ENCODE results near the gene NR3C2. TPM values are rescaled to one million over a fixed set of nuclear protein-coding genes. Genes with fewer than 3 reads are reported as not detected.

Gene NR3C2
- polyA plus RNA-seq, 2 donors: 0.57 to 0.67 TPM

DNA sequence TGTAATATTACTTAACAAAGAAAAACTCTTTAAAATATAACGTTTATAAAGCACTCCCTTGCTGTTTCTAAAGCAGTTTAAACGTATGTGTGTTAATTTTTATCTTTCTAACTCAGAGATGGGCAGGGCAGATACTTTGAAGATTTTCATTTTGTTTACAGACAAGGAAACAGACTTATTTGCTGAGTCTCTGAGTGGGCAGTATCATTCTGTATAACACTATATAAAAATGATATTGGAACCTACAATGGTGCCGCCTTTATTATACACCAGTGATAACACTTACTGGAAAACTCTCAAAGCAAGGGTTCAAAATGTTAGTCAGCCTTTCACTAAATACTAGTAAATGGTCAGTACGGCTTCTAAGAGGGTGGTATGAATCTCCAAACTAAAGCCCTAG, 193.4 kb downstream of the NR3C2 start:
- Histone ChIP-seq H3K27ac (ENCODE audit: low read depth in 2 of 2, low read length in 1 of 2) (no peak overlapping the region), H3K4me1 (ENCODE audit: control insufficient read depth in 2 of 2, insufficient read depth in 2 of 2, low read length in 1 of 2) (no peaks in the 10 kb centered on the region), H3K4me3 (ENCODE audit: low read depth in 1 of 2, low read length in 2 of 2) (no peak overlapping the region), H3K27me3 (ENCODE audit: control insufficient read depth in 1 of 2, insufficient read depth in 2 of 2, low read length in 2 of 2) (no peaks in the 10 kb centered on the region), H3K9me3 (ENCODE audit: control insufficient read depth in 2 of 2, insufficient read depth in 1 of 2, low read depth in 1 of 2, low read length in 1 of 2) (no peaks in the 10 kb centered on the region), H3K36me3 (ENCODE audit: control insufficient read depth in 2 of 2, insufficient read depth in 2 of 2, low read length in 1 of 2) (no peaks in the 10 kb centered on the region)
- WGBS, 2 donors: 78 to 84% methylated on average over 4 of the region's 4 CpGs

DNA sequence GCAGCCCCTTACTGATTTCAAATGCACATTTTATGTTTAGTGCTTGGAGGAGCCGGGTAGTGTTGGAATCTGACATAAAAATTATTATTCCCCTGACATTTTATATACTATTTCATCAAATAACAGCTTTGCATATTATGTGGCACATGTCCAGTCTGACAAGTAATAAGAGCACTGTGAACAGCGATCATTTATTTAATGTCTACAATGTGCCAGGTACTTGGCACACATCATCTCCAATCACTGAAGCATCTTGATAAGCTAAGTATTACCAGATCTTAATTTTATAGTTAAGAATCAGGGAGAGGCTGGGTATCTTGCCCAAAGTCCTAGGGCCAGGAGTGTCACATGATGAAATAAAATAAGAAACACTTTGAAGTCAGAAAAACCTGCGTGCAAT, 197.2 kb downstream of the NR3C2 start:
- Histone ChIP-seq H3K27ac (ENCODE audit: low read depth in 2 of 2, low read length in 1 of 2) (no peak overlapping the region), H3K27me3 (ENCODE audit: control insufficient read depth in 1 of 2, insufficient read depth in 2 of 2, low read length in 2 of 2) (no peaks in the 10 kb centered on the region), H3K4me3 (ENCODE audit: low read depth in 1 of 2, low read length in 2 of 2) (no peak overlapping the region), H3K36me3 (ENCODE audit: control insufficient read depth in 2 of 2, insufficient read depth in 2 of 2, low read length in 1 of 2) (no peaks in the 10 kb centered on the region), H3K4me1 (ENCODE audit: control insufficient read depth in 2 of 2, insufficient read depth in 2 of 2, low read length in 1 of 2) (no peaks in the 10 kb centered on the region), H3K9me3 (ENCODE audit: control insufficient read depth in 2 of 2, insufficient read depth in 1 of 2, low read depth in 1 of 2, low read length in 1 of 2) (no peaks in the 10 kb centered on the region)
- 58 to 67% methylated on average over 3 of the region's 3 CpGs for WGBS, 2 donors

DNA sequence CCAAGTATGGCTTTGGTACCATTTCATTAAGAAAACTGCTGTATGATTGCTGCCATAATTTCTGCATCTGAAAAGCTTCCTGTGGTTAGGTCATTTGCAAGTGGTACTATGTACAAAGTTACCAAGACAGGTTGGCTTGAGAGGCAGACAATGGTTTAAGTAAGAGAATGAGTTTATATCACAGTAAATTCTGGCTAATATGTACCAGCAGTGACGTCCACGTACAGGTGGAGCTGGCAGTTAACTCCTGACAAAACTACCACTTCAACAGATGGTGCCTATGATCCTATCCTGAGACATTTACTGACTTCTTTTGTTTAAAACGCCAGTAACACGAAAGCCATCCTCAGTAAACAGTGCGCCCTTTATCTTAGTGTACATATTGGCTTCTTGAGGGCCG, 198.4 kb downstream of the NR3C2 start:
- Histone ChIP-seq H3K4me1 (ENCODE audit: control insufficient read depth in 2 of 2, insufficient read depth in 2 of 2, low read length in 1 of 2) (no peaks in the 10 kb centered on the region), H3K9me3 (ENCODE audit: control insufficient read depth in 2 of 2, insufficient read depth in 1 of 2, low read depth in 1 of 2, low read length in 1 of 2) (no peaks in the 10 kb centered on the region), H3K4me3 (ENCODE audit: low read depth in 1 of 2, low read length in 2 of 2) (no peak overlapping the region), H3K36me3 (ENCODE audit: control insufficient read depth in 2 of 2, insufficient read depth in 2 of 2, low read length in 1 of 2) (no peaks in the 10 kb centered on the region), H3K27ac (ENCODE audit: low read depth in 2 of 2, low read length in 1 of 2) (no peak overlapping the region), H3K27me3 (ENCODE audit: control insufficient read depth in 1 of 2, insufficient read depth in 2 of 2, low read length in 2 of 2) (no peaks in the 10 kb centered on the region)
- 77 to 84% methylated on average over 6 of the region's 6 CpGs for WGBS, 2 donors

DNA sequence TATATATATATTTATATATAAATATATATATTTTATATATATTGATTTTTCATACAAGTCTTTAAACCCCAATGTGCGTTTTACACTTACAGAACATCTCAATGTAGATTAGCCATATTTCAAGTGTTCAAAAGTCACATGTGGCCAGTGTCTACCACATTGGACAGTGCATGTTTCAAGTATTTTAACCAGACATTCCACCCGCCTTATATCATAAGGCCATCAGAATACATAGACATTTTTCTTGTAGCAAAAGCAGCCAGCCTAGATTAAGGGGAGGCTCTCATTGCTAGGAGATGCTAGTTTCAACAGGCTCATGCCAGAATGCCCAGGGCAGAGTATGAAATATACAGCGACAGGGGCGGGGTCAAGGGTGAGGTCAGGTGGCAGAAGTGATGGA, 202.0 kb downstream of the NR3C2 start:
- Histone ChIP-seq H3K27ac (ENCODE audit: low read depth in 2 of 2, low read length in 1 of 2) (no peak overlapping the region), H3K4me1 (ENCODE audit: control insufficient read depth in 2 of 2, insufficient read depth in 2 of 2, low read length in 1 of 2) (no peaks in the 10 kb centered on the region), H3K4me3 (ENCODE audit: low read depth in 1 of 2, low read length in 2 of 2) (no peak overlapping the region), H3K9me3 (ENCODE audit: control insufficient read depth in 2 of 2, insufficient read depth in 1 of 2, low read depth in 1 of 2, low read length in 1 of 2) (no peaks in the 10 kb centered on the region), H3K27me3 (ENCODE audit: control insufficient read depth in 1 of 2, insufficient read depth in 2 of 2, low read length in 2 of 2) (no peaks in the 10 kb centered on the region), H3K36me3 (ENCODE audit: control insufficient read depth in 2 of 2, insufficient read depth in 2 of 2, low read length in 1 of 2) (no peaks in the 10 kb centered on the region)
- WGBS, 2 donors: 79 to 87% methylated on average over 4 of the region's 4 CpGs

DNA sequence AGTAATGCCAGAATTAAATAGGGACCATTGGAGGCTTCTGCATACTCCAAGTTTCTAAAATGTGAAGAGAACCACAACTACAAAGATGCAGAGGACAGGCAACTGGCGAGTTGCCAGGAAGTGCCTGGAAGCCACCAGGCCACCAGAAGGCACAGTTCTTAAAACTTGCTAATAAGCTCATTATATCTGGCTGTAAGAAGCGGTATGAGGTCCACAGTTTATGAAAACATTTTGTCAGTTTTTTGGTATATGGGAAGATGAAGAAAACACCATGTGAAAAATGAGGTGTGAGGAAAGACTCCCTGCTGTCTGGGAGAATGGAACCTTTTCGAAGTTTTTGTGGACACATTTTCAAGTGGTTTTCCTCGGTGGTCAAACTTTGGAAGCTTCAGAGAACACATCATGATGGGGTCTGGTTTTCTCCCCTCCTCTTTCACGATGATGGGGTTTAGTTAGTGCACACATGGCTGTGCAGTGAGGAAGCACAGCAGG, 202.7 kb downstream of the NR3C2 start:
- Histone ChIP-seq H3K4me1 (ENCODE audit: control insufficient read depth in 2 of 2, insufficient read depth in 2 of 2, low read length in 1 of 2) (no peaks in the 10 kb centered on the region), H3K27me3 (ENCODE audit: control insufficient read depth in 1 of 2, insufficient read depth in 2 of 2, low read length in 2 of 2) (no peaks in the 10 kb centered on the region), H3K36me3 (ENCODE audit: control insufficient read depth in 2 of 2, insufficient read depth in 2 of 2, low read length in 1 of 2) (no peaks in the 10 kb centered on the region), H3K4me3 (ENCODE audit: low read depth in 1 of 2, low read length in 2 of 2) (no peak overlapping the region), H3K27ac (ENCODE audit: low read depth in 2 of 2, low read length in 1 of 2) (no peak overlapping the region), H3K9me3 (ENCODE audit: control insufficient read depth in 2 of 2, insufficient read depth in 1 of 2, low read depth in 1 of 2, low read length in 1 of 2) (no peaks in the 10 kb centered on the region)
- 81 to 82% methylated on average over 5 of the region's 5 CpGs for WGBS, 2 donors

DNA sequence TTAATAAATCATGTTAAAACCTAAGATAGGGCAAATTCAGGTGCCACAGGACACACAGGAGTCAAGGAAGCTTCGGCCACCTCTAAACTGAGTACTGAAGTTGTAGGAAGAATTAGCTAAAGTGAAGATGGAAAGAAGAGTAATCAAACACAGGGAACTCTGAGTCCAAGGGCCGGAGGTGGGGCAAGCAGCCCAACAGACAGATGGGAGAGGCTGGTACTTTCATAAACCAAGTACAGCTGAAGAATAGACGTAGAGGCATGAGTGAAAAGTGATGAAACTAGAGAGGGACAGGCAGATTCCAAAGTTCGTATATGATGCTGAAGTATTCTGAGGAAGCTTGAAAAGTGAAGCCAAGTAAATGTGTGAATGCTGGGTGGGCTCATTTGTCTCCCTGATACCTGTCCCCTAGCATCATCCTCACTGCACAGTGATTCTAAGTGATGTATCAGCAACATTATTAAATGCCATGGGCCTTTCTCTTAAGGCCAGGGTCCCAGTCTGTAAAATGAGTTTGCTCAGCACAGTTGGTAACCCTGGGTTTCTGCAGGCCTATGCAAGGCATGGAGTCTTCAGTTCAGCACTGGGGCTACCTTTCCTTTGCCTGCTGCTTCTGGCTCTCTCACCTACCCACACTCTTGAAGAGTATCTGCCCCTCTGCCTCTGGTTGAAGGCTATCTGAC, 203.3 kb downstream of the NR3C2 start:
- Histone ChIP-seq H3K4me3 (ENCODE audit: low read depth in 1 of 2, low read length in 2 of 2) (no peak overlapping the region), H3K9me3 (ENCODE audit: control insufficient read depth in 2 of 2, insufficient read depth in 1 of 2, low read depth in 1 of 2, low read length in 1 of 2) (no peaks in the 10 kb centered on the region), H3K27ac (ENCODE audit: low read depth in 2 of 2, low read length in 1 of 2) (no peak overlapping the region), H3K36me3 (ENCODE audit: control insufficient read depth in 2 of 2, insufficient read depth in 2 of 2, low read length in 1 of 2) (no peaks in the 10 kb centered on the region), H3K4me1 (ENCODE audit: control insufficient read depth in 2 of 2, insufficient read depth in 2 of 2, low read length in 1 of 2) (no peaks in the 10 kb centered on the region), H3K27me3 (ENCODE audit: control insufficient read depth in 1 of 2, insufficient read depth in 2 of 2, low read length in 2 of 2) (no peaks in the 10 kb centered on the region)
- WGBS, 2 donors: 81 to 88% methylated on average over 4 of the region's 4 CpGs

DNA sequence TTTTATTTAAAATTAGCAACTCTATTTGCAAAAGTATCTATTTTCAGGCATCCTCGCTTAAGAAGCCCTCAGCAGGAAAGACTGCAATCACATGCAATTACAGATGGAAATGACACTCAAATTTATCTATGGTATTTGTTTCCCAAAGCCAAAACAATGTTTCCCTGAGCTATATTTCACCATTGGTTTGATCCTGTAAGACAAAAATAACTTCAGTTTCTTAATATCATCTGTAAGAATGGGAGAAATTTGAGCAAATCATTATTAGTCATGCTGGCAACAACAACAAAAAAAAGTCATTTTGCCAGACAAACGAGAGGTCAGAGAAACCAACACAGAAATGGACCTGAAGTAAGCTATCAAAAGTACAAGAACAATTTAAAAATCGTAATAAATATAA, 204.1 kb downstream of the NR3C2 start:
- Histone ChIP-seq H3K36me3 (ENCODE audit: control insufficient read depth in 2 of 2, insufficient read depth in 2 of 2, low read length in 1 of 2) (no peaks in the 10 kb centered on the region), H3K27ac (ENCODE audit: low read depth in 2 of 2, low read length in 1 of 2) (no peak overlapping the region), H3K4me1 (ENCODE audit: control insufficient read depth in 2 of 2, insufficient read depth in 2 of 2, low read length in 1 of 2) (no peaks in the 10 kb centered on the region), H3K4me3 (ENCODE audit: low read depth in 1 of 2, low read length in 2 of 2) (no peak overlapping the region), H3K9me3 (ENCODE audit: control insufficient read depth in 2 of 2, insufficient read depth in 1 of 2, low read depth in 1 of 2, low read length in 1 of 2) (no peaks in the 10 kb centered on the region), H3K27me3 (ENCODE audit: control insufficient read depth in 1 of 2, insufficient read depth in 2 of 2, low read length in 2 of 2) (no peaks in the 10 kb centered on the region)
- WGBS, 2 donors: 70 to 79% methylated on average over 3 of the region's 3 CpGs

DNA sequence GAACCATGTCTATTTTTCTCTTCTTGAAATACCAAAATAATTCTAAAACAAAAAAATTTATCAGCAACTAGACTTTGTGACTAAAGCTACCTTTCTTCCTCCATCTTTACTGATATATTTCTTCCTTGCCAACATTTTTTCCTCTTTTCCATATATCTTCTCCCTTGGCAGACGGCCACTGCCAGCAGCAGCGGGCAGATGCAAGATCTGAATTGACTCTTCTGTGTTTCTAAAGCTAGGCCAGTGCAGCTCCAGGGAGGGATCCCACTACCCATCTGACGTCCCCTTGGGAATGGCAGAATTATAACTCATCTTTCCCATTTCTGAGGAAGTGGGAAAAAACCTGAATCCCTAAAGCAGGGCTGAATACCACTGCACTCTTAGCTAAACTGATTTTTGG, 206.4 kb downstream of the NR3C2 start:
- H3K36me3 ChIP-seq (ENCODE audit: control insufficient read depth in 2 of 2, insufficient read depth in 2 of 2, low read length in 1 of 2): no peaks in the 10 kb centered on the region
- WGBS, 2 donors: 85 to 88% methylated on average over 3 of the region's 3 CpGs
- H3K27ac ChIP-seq (ENCODE audit: low read depth in 2 of 2, low read length in 1 of 2): no peak overlapping the region
- H3K4me3 ChIP-seq (ENCODE audit: low read depth in 1 of 2, low read length in 2 of 2): no peak overlapping the region
- no peaks in the 10 kb centered on the region for H3K27me3 ChIP-seq (ENCODE audit: control insufficient read depth in 1 of 2, insufficient read depth in 2 of 2, low read length in 2 of 2)
- H3K9me3 ChIP-seq (ENCODE audit: control insufficient read depth in 2 of 2, insufficient read depth in 1 of 2, low read depth in 1 of 2, low read length in 1 of 2): no peaks in the 10 kb centered on the region
- H3K4me1 ChIP-seq (ENCODE audit: control insufficient read depth in 2 of 2, insufficient read depth in 2 of 2, low read length in 1 of 2): no peaks in the 10 kb centered on the region

DNA sequence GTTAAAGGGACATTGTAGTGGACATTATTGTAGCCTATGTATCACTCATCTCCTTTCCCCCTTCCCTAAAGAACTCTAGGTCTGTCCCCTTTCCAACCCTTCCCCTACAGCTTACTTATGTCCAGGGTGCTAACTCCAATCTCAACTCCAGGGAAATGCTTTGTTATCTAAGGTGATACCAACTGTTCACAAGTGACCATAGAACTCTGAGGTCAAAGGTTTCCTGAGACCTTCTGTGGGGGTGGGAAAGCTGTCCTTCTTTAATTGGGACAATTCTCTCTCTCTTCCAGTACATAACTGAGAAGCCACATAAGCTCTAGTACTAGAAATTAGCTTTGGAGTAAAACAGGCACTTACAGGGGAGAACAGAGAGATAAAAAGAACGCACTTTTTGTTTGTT, 212.4 kb downstream of the NR3C2 start:
- H3K9me3 ChIP-seq (ENCODE audit: control insufficient read depth in 2 of 2, insufficient read depth in 1 of 2, low read depth in 1 of 2, low read length in 1 of 2): no peaks in the 10 kb centered on the region
- no peak overlapping the region for H3K4me3 ChIP-seq (ENCODE audit: low read depth in 1 of 2, low read length in 2 of 2)
- WGBS, 2 donors: 79 to 93% methylated on average over 1 of the region's 1 CpG

DNA sequence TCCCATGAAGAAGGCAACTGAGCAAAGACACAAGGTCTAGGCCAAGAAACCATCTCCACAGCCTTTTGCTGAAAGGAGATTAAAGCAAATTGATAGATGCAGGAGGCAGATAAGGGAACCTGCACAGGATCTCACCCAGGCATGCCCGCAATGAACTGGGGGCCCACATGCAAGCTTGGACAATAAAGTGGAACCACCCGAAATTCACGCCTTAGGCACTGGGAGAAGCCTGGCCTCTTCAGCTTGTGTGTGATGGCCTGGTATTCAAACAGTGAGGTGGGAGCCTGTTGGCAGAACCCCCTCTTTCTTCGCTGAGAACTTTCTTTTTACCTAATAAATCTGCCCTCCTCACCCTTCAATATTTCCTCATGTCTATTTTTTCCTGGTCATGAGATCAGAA, 213.2 kb downstream of the NR3C2 start:
- Histone ChIP-seq H3K36me3 (ENCODE audit: control insufficient read depth in 2 of 2, insufficient read depth in 2 of 2, low read length in 1 of 2) (no peaks in the 10 kb centered on the region), H3K4me1 (ENCODE audit: control insufficient read depth in 2 of 2, insufficient read depth in 2 of 2, low read length in 1 of 2) (no peaks in the 10 kb centered on the region), H3K27ac (ENCODE audit: low read depth in 2 of 2, low read length in 1 of 2) (no peak overlapping the region), H3K4me3 (ENCODE audit: low read depth in 1 of 2, low read length in 2 of 2) (no peak overlapping the region), H3K27me3 (ENCODE audit: control insufficient read depth in 1 of 2, insufficient read depth in 2 of 2, low read length in 2 of 2) (no peaks in the 10 kb centered on the region), H3K9me3 (ENCODE audit: control insufficient read depth in 2 of 2, insufficient read depth in 1 of 2, low read depth in 1 of 2, low read length in 1 of 2) (no peaks in the 10 kb centered on the region)
- 75 to 80% methylated on average over 4 of the region's 4 CpGs for WGBS, 2 donors

More for the DNA sequence above, 212.4 kb downstream of the NR3C2 start:
- no peaks in the 10 kb centered on the region for H3K4me1 ChIP-seq (ENCODE audit: control insufficient read depth in 2 of 2, insufficient read depth in 2 of 2, low read length in 1 of 2)
- H3K27me3 ChIP-seq (ENCODE audit: control insufficient read depth in 1 of 2, insufficient read depth in 2 of 2, low read length in 2 of 2): no peaks in the 10 kb centered on the region
- no peak overlapping the region for H3K27ac ChIP-seq (ENCODE audit: low read depth in 2 of 2, low read length in 1 of 2)
- H3K36me3 ChIP-seq (ENCODE audit: control insufficient read depth in 2 of 2, insufficient read depth in 2 of 2, low read length in 1 of 2): no peaks in the 10 kb centered on the region
